ENCODE measurements around the gene ZNF638. TPM values are rescaled to one million over a fixed set of nuclear protein-coding genes. Genes with fewer than 3 reads are reported as not detected.

ZNF638 gene
- total RNA-seq, 2 experiments from 2014 or later = 65.5 to 68.2 TPM

GRCh38 chr2:71348302-71348701 lies 16.7 kb downstream of the ZNF638 start:
- no peaks in the 10 kb centered on the region for H3K27me3 Mint-ChIP-seq
- no peaks in the 10 kb centered on the region for H3K9me3 Mint-ChIP-seq
- DNase-seq = no peak
- H3K4me1 Mint-ChIP-seq = peaks cover 32% of the 10 kb centered on the region
- no peak overlapping the region for H3K4me3 Mint-ChIP-seq
- peaks cover 52% of the 10 kb centered on the region for H3K36me3 Mint-ChIP-seq
- no peak overlapping the region for H3K27ac Mint-ChIP-seq

GRCh38 chr2:71353248-71353647 lies 21.7 kb downstream of the ZNF638 start:
- no peak for DNase-seq
- Mint-ChIP-seq H3K27ac (peak overlapping the region; percentile 31), H3K4me3 (no peak overlapping the region), H3K36me3 (peaks cover 45% of the 10 kb centered on the region), H3K4me1 (peaks cover 35% of the 10 kb centered on the region), H3K9me3 (no peaks in the 10 kb centered on the region), H3K27me3 (no peaks in the 10 kb centered on the region)

GRCh38 chr2:71358931-71359671 lies 27.5 kb downstream of the ZNF638 start:
- Mint-ChIP-seq H3K27ac (no peak overlapping the region), H3K36me3 (peaks cover 35% of the 10 kb centered on the region), H3K4me3 (no peak overlapping the region), H3K4me1 (peaks cover 23% of the 10 kb centered on the region), H3K27me3 (no peaks in the 10 kb centered on the region), H3K9me3 (no peaks in the 10 kb centered on the region)
- DNase-seq = no peak

- H3K4me1 Mint-ChIP-seq = peaks cover 23% of the 10 kb centered on the region
- H3K27ac Mint-ChIP-seq = no peak overlapping the region
- no peak for DNase-seq
- H3K4me3 Mint-ChIP-seq = no peak overlapping the region
- no peaks in the 10 kb centered on the region for H3K9me3 Mint-ChIP-seq
- peaks cover 38% of the 10 kb centered on the region for H3K36me3 Mint-ChIP-seq
- no peaks in the 10 kb centered on the region for H3K27me3 Mint-ChIP-seq
These were observed 28.9 kb downstream of the ZNF638 start for GRCh38 chr2:71360434-71360975.

- DNase-seq = no peak
- Mint-ChIP-seq H3K36me3 (peaks cover 32% of the 10 kb centered on the region), H3K4me1 (peaks cover 23% of the 10 kb centered on the region), H3K4me3 (no peak overlapping the region), H3K27ac (no peak overlapping the region), H3K9me3 (no peaks in the 10 kb centered on the region), H3K27me3 (no peaks in the 10 kb centered on the region)
These were observed 30.0 kb downstream of the ZNF638 start for GRCh38 chr2:71361631-71362030.

- no peak overlapping the region for H3K27ac Mint-ChIP-seq
- H3K27me3 Mint-ChIP-seq = no peaks in the 10 kb centered on the region
- DNase-seq = no peak
- peaks cover 27% of the 10 kb centered on the region for H3K36me3 Mint-ChIP-seq
- H3K4me3 Mint-ChIP-seq = no peak overlapping the region
- peaks cover 23% of the 10 kb centered on the region for H3K4me1 Mint-ChIP-seq
- no peaks in the 10 kb centered on the region for H3K9me3 Mint-ChIP-seq
These were observed 30.9 kb downstream of the ZNF638 start for GRCh38 chr2:71362447-71362846.

- Mint-ChIP-seq H3K4me3 (no peak overlapping the region), H3K9me3 (no peaks in the 10 kb centered on the region), H3K27me3 (no peaks in the 10 kb centered on the region), H3K36me3 (peaks cover 19% of the 10 kb centered on the region), H3K27ac (no peak overlapping the region), H3K4me1 (peaks cover 7% of the 10 kb centered on the region)
- no peak for DNase-seq
These were observed 38.4 kb downstream of the ZNF638 start for GRCh38 chr2:71370015-71370414.

- no peak overlapping the region for H3K4me3 Mint-ChIP-seq
- H3K27ac Mint-ChIP-seq = no peak overlapping the region
- DNase-seq = no peak
- H3K27me3 Mint-ChIP-seq = no peaks in the 10 kb centered on the region
- H3K4me1 Mint-ChIP-seq = peaks cover 7% of the 10 kb centered on the region
- H3K9me3 Mint-ChIP-seq = no peaks in the 10 kb centered on the region
- H3K36me3 Mint-ChIP-seq = peaks cover 28% of the 10 kb centered on the region
These were observed 40.5 kb downstream of the ZNF638 start for GRCh38 chr2:71372042-71372441.

- Mint-ChIP-seq H3K9me3 (no peaks in the 10 kb centered on the region), H3K36me3 (peaks cover 35% of the 10 kb centered on the region), H3K27me3 (no peaks in the 10 kb centered on the region), H3K4me1 (peaks cover 5% of the 10 kb centered on the region), H3K27ac (peak overlapping the region; percentile 32), H3K4me3 (no peak overlapping the region)
- DNase-seq = no peak
These were observed 47.5 kb downstream of the ZNF638 start for GRCh38 chr2:71379086-71379485.

- no peak for DNase-seq
- H3K27ac Mint-ChIP-seq = no peak overlapping the region
- no peaks in the 10 kb centered on the region for H3K9me3 Mint-ChIP-seq
- H3K4me1 Mint-ChIP-seq = peaks cover 5% of the 10 kb centered on the region
- H3K4me3 Mint-ChIP-seq = no peak overlapping the region
- H3K27me3 Mint-ChIP-seq = no peaks in the 10 kb centered on the region
- peaks cover 37% of the 10 kb centered on the region for H3K36me3 Mint-ChIP-seq
These were observed 49.1 kb downstream of the ZNF638 start for GRCh38 chr2:71380665-71381064.

- Mint-ChIP-seq H3K4me1 (no peaks in the 10 kb centered on the region), H3K27ac (no peak overlapping the region), H3K4me3 (no peak overlapping the region), H3K9me3 (peaks cover 5% of the 10 kb centered on the region), H3K27me3 (no peaks in the 10 kb centered on the region), H3K36me3 (peaks cover 56% of the 10 kb centered on the region)
- DNase-seq = no peak
These were observed 53.4 kb downstream of the ZNF638 start for GRCh38 chr2:71385012-71385411.

GRCh38 chr2:71388214-71388613 lies 56.6 kb downstream of the ZNF638 start:
- H3K4me3 Mint-ChIP-seq = no peak overlapping the region
- no peaks in the 10 kb centered on the region for H3K27me3 Mint-ChIP-seq
- peaks cover 5% of the 10 kb centered on the region for H3K9me3 Mint-ChIP-seq
- no peak for DNase-seq
- H3K36me3 Mint-ChIP-seq = peaks cover 53% of the 10 kb centered on the region
- H3K27ac Mint-ChIP-seq = peak overlapping the region; percentile 58
- H3K4me1 Mint-ChIP-seq = no peaks in the 10 kb centered on the region

- H3K4me3 Mint-ChIP-seq = no peak overlapping the region
- no peaks in the 10 kb centered on the region for H3K4me1 Mint-ChIP-seq
- H3K27me3 Mint-ChIP-seq = no peaks in the 10 kb centered on the region
- peaks cover 5% of the 10 kb centered on the region for H3K9me3 Mint-ChIP-seq
- no peak overlapping the region for H3K27ac Mint-ChIP-seq
- no peak for DNase-seq
- peaks cover 51% of the 10 kb centered on the region for H3K36me3 Mint-ChIP-seq
These were observed 57.9 kb downstream of the ZNF638 start for GRCh38 chr2:71389384-71390072.

GRCh38 chr2:71393216-71393615 lies 61.6 kb downstream of the ZNF638 start:
- Mint-ChIP-seq H3K27me3 (no peaks in the 10 kb centered on the region), H3K9me3 (peaks cover 2% of the 10 kb centered on the region), H3K4me3 (no peak overlapping the region), H3K27ac (no peak overlapping the region), H3K4me1 (no peaks in the 10 kb centered on the region), H3K36me3 (peaks cover 40% of the 10 kb centered on the region)
- no peak for DNase-seq

GRCh38 chr2:71395471-71395870 lies 63.9 kb downstream of the ZNF638 start:
- no peaks in the 10 kb centered on the region for H3K27me3 Mint-ChIP-seq
- H3K4me3 Mint-ChIP-seq = no peak overlapping the region
- peaks cover 19% of the 10 kb centered on the region for H3K36me3 Mint-ChIP-seq
- no peak overlapping the region for H3K27ac Mint-ChIP-seq
- H3K4me1 Mint-ChIP-seq = no peaks in the 10 kb centered on the region
- no peak for DNase-seq
- no peaks in the 10 kb centered on the region for H3K9me3 Mint-ChIP-seq
